H9 (cell line): ENCODE measurements around the gene PITPNM1. TPM values are rescaled to one million over a fixed set of nuclear protein-coding genes. Genes with fewer than 3 reads are reported as not detected.

Experiments used
- DNase-seq: peaks from one replicate; pipeline ENCODE4 v3.0.0-alpha.2; 2017
- H2AFZ ChIP-seq: one replicate; pipeline ENCODE4 v1.6.1; 2013; ENCODE audit warnings: mild to moderate bottlenecking, low read length, control low read depth, moderate library complexity
- H2AK5ac ChIP-seq: 2 replicates; pipeline ENCODE4 v1.6.1; 2013; ENCODE audit warnings: low read length, control low read depth, mixed read lengths; ENCODE audit not compliant: insufficient read length
- H2BK120ac ChIP-seq: one replicate; pipeline ENCODE4 v1.6.1; 2013; ENCODE audit warnings: low read depth, mild to moderate bottlenecking, low read length, control low read depth, inconsistent platforms; ENCODE audit not compliant: poor library complexity, severe bottlenecking
- H2BK12ac ChIP-seq: 2 replicates; pipeline ENCODE4 v1.6.1; 2013; ENCODE audit warnings: low read length, control low read depth, mixed read lengths, low read depth; ENCODE audit not compliant: insufficient read length
- H2BK15ac ChIP-seq: 2 replicates; pipeline ENCODE4 v1.6.1; 2013; ENCODE audit warnings: low read depth, low read length, control low read depth
- H2BK20ac ChIP-seq: one replicate; pipeline ENCODE4 v1.6.1; 2013; ENCODE audit warnings: low read depth, mild to moderate bottlenecking, low read length, control low read depth, inconsistent platforms; ENCODE audit not compliant: poor library complexity, severe bottlenecking
- H2BK5ac ChIP-seq: 2 replicates; pipeline ENCODE4 v1.6.1; 2013; ENCODE audit warnings: low read length, control low read depth, mixed read lengths; ENCODE audit not compliant: insufficient read length
- H3K14ac ChIP-seq: 2 replicates; pipeline ENCODE4 v1.6.1; 2013; ENCODE audit warnings: low read length, control low read depth; ENCODE audit not compliant: insufficient read depth
- H3K18ac ChIP-seq: 2 replicates; pipeline ENCODE4 v1.6.1; 2013; ENCODE audit warnings: low read depth, mild to moderate bottlenecking, mixed read lengths, low read length, control low read depth; ENCODE audit not compliant: insufficient read length
- H3K23ac ChIP-seq: 2 replicates; pipeline ENCODE4 v1.6.1; 2013; ENCODE audit warnings: low read length, control low read depth, mixed read lengths, low read depth; ENCODE audit not compliant: insufficient read length
- H3K23me2 ChIP-seq: 2 replicates; pipeline ENCODE4 v1.6.1; 2013; ENCODE audit warnings: low read depth, mild to moderate bottlenecking, mixed read lengths, low read length, control low read depth; ENCODE audit not compliant: insufficient read length, poor library complexity, severe bottlenecking
- H3K27ac ChIP-seq: 2 replicates; pipeline ENCODE4 v1.5.1; 2013; ENCODE audit warnings: low read length, control low read depth, mixed read lengths, low read depth; ENCODE audit not compliant: insufficient read length
- H3K27me3 ChIP-seq: 2 replicates; pipeline ENCODE4 v1.6.1; 2013; ENCODE audit warnings: low read length, control low read depth, inconsistent platforms; ENCODE audit not compliant: insufficient read depth
- H3K4ac ChIP-seq: 2 replicates; pipeline ENCODE4 v1.6.1; 2013; ENCODE audit warnings: low read depth, mild to moderate bottlenecking, control low read depth, inconsistent platforms, low read length, moderate library complexity
- H3K4me1 ChIP-seq: 2 replicates; pipeline ENCODE4 v1.6.1; 2013; ENCODE audit warnings: low read length, control low read depth, inconsistent platforms; ENCODE audit not compliant: insufficient read depth
- H3K4me2 ChIP-seq: 2 replicates; pipeline ENCODE4 v1.6.1; 2013; ENCODE audit warnings: low read length, control low read depth, mixed read lengths; ENCODE audit not compliant: insufficient read length, insufficient read depth
- H3K56ac ChIP-seq: 2 replicates; pipeline ENCODE4 v1.6.1; 2013; ENCODE audit warnings: low read depth, mild to moderate bottlenecking, mixed read lengths, low read length, control low read depth; ENCODE audit not compliant: insufficient read length
- H3K79me1 ChIP-seq: 2 replicates; pipeline ENCODE4 v1.6.1; 2013; ENCODE audit warnings: low read depth, mild to moderate bottlenecking, moderate library complexity, low read length, control low read depth, inconsistent platforms; ENCODE audit not compliant: insufficient read depth, poor library complexity, severe bottlenecking
- H3K79me2 ChIP-seq: 2 replicates; pipeline ENCODE4 v1.6.1; 2013; ENCODE audit warnings: low read length, control low read depth, inconsistent platforms; ENCODE audit not compliant: insufficient read depth
- H3K9ac ChIP-seq: 2 replicates; pipeline ENCODE4 v1.6.1; 2013; ENCODE audit warnings: low read length, control low read depth, mixed read lengths; ENCODE audit not compliant: insufficient read length; ENCODE audit errors: extremely low read depth
- H3K9me3 ChIP-seq: one replicate; pipeline ENCODE4 v1.6.1; 2013; ENCODE audit warnings: low read depth, low read length, inconsistent platforms; ENCODE audit not compliant: control insufficient read depth
- H3T11ph ChIP-seq: one replicate; pipeline ENCODE4 v1.6.1; 2013; ENCODE audit warnings: mild to moderate bottlenecking, low read length, control low read depth, inconsistent platforms
- H4K20me1 ChIP-seq: one replicate; pipeline ENCODE4 v1.6.1; 2013; ENCODE audit not compliant: control insufficient read depth, insufficient read length, insufficient read depth
- H4K5ac ChIP-seq: 2 replicates; pipeline ENCODE4 v1.6.1; 2013; ENCODE audit warnings: low read depth, mild to moderate bottlenecking, mixed read lengths, low read length, control low read depth; ENCODE audit not compliant: insufficient read length
- H4K8ac ChIP-seq: replicated peaks from 2 replicates; pipeline ENCODE4 v1.6.1; 2013; ENCODE audit warnings: low read length, control low read depth, mixed read lengths, low read depth; ENCODE audit not compliant: insufficient read length
- H4K91ac ChIP-seq: 2 replicates; pipeline ENCODE4 v1.6.1; 2013; ENCODE audit warnings: low read depth, mild to moderate bottlenecking, moderate library complexity, mixed read lengths, low read length, control low read depth; ENCODE audit not compliant: insufficient read length
- H3K27ac Mint-ChIP-seq, 3 experiments: 2 replicates in 2 of 3; 3 replicates in 1 of 3; pipeline ENCODE4 v1.8.0; 2020 to 2021; ENCODE audit warnings: mixed read lengths in 3 of 3, mild to moderate bottlenecking in 1 of 3, moderate library complexity in 1 of 3
- H3K27me3 Mint-ChIP-seq: 2 replicates; pipeline ENCODE4 v1.8.0; 2021; ENCODE audit warnings: low read depth, mild to moderate bottlenecking, moderate library complexity, mixed read lengths
- H3K36me3 Mint-ChIP-seq, 3 experiments: 2 replicates in 2 of 3; 3 replicates in 1 of 3; pipeline ENCODE4 v1.8.0; 2020 to 2021; ENCODE audit warnings: low read depth in 3 of 3, mixed read lengths in 3 of 3; ENCODE audit not compliant: insufficient read depth in 1 of 3
- H3K4me1 Mint-ChIP-seq, 2 experiments: 2 replicates each; pipeline ENCODE4 v1.8.0; 2020; ENCODE audit warnings: mixed read lengths in 2 of 2
- H3K4me3 Mint-ChIP-seq, 2 experiments: 2 replicates in 1 of 2; 3 replicates in 1 of 2; pipeline ENCODE4 v1.8.0; 2020 to 2021; ENCODE audit warnings: mild to moderate bottlenecking in 2 of 2, mixed read lengths in 2 of 2, moderate library complexity in 1 of 2
- H3K9me3 Mint-ChIP-seq, 2 experiments: 2 replicates in 1 of 2; 3 replicates in 1 of 2; pipeline ENCODE4 v1.8.0; 2020; ENCODE audit warnings: mild to moderate bottlenecking in 2 of 2, mixed read lengths in 2 of 2, moderate library complexity in 1 of 2
- WGBS: extraction: QIAGEN DNeasy Blood & Tissue Kit; methylation state at CpG from one replicate; pipeline ENCODE4 v1.1.7; 2013; ENCODE audit warnings: missing lambda C conversion rate, low lambda C conversion rate, mixed read lengths; ENCODE audit not compliant: insufficient read length; ENCODE audit errors: extremely low coverage; 5-methylcytosine and 5-hydroxymethylcytosine counted together
- total RNA-seq: library from RNA; stranded (reverse); gene quantifications from 2 replicates; pipeline ENCODE4 v1.2.1, GENCODE V29; 2021
- TF ChIP-seq, protein P1 (sequence below): fragments of 200-600 bp; sonication (generic); conservative IDR thresholded peaks from 3 replicates; pipeline ENCODE4 v1.8.0; 2021; ENCODE audit warnings: antibody characterized with exemption, mild to moderate bottlenecking

PITPNM1 gene
- total RNA-seq, 1 experiment from 2014 or later, result 43.5 TPM

- H2BK5ac ChIP-seq, result no peak overlapping the region
- no peak overlapping the region for H2BK15ac ChIP-seq
- H3K27ac ChIP-seq, result no peak overlapping the region
- H3K79me1 ChIP-seq, result no peaks in the 10 kb centered on the region
- H2BK120ac ChIP-seq, result no peak overlapping the region
- H3K14ac ChIP-seq, result no peak overlapping the region
- H3K23ac ChIP-seq, result no peak overlapping the region
- no peak overlapping the region for H3K18ac ChIP-seq
- no peaks in the 10 kb centered on the region for H3K79me2 ChIP-seq
- no peaks in the 10 kb centered on the region for H3K9me3 Mint-ChIP-seq
- H3K56ac ChIP-seq, result no peak overlapping the region
- DNase-seq, result no peak
- no peaks in the 10 kb centered on the region for H3K9me3 ChIP-seq
- H4K91ac ChIP-seq, result no peak overlapping the region
- peaks cover 4 to 32% (median 20%) of the 10 kb centered on the region in 3 experiments; a peak in 5 of 7 replicates for H3K36me3 Mint-ChIP-seq
- H3K23me2 ChIP-seq, result no peaks in the 10 kb centered on the region
- no peak overlapping the region; a peak in 1 of 7 replicates for H3K27ac Mint-ChIP-seq
- H3K27me3 Mint-ChIP-seq, result no peaks in the 10 kb centered on the region
- H3T11ph ChIP-seq, result no peak overlapping the region
- peaks cover 6 to 7% of the 10 kb centered on the region in 2 experiments for H3K4me1 Mint-ChIP-seq
- no peak overlapping the region for H4K8ac ChIP-seq
- H3K4me1 ChIP-seq, result no peaks in the 10 kb centered on the region
- no peak overlapping the region for H3K9ac ChIP-seq
- H4K5ac ChIP-seq, result no peak overlapping the region
- H3K4ac ChIP-seq, result no peak overlapping the region
- no peak overlapping the region for H2BK12ac ChIP-seq
- WGBS, result no CpG with 5 or more reads among the region's 23 CpGs
- H3K4me2 ChIP-seq, result no peak overlapping the region
- H3K27me3 ChIP-seq, result no peaks in the 10 kb centered on the region
- no peak overlapping the region for H2AK5ac ChIP-seq
- H3K4me3 Mint-ChIP-seq, result no peak overlapping the region; a peak in 1 of 5 replicates
- no peak overlapping the region for H2AFZ ChIP-seq
- H2BK20ac ChIP-seq, result no peak overlapping the region
- no peaks in the 10 kb centered on the region for H4K20me1 ChIP-seq
- TF ChIP-seq, protein P1, sequence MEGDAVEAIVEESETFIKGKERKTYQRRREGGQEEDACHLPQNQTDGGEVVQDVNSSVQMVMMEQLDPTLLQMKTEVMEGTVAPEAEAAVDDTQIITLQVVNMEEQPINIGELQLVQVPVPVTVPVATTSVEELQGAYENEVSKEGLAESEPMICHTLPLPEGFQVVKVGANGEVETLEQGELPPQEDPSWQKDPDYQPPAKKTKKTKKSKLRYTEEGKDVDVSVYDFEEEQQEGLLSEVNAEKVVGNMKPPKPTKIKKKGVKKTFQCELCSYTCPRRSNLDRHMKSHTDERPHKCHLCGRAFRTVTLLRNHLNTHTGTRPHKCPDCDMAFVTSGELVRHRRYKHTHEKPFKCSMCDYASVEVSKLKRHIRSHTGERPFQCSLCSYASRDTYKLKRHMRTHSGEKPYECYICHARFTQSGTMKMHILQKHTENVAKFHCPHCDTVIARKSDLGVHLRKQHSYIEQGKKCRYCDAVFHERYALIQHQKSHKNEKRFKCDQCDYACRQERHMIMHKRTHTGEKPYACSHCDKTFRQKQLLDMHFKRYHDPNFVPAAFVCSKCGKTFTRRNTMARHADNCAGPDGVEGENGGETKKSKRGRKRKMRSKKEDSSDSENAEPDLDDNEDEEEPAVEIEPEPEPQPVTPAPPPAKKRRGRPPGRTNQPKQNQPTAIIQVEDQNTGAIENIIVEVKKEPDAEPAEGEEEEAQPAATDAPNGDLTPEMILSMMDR, result no peak
Measured at GRCh38 chr11:67489885-67490726, 15.1 kb downstream of the PITPNM1 start.
